ENCODE results near the gene CRACDL.

Gene CRACDL

DNA sequence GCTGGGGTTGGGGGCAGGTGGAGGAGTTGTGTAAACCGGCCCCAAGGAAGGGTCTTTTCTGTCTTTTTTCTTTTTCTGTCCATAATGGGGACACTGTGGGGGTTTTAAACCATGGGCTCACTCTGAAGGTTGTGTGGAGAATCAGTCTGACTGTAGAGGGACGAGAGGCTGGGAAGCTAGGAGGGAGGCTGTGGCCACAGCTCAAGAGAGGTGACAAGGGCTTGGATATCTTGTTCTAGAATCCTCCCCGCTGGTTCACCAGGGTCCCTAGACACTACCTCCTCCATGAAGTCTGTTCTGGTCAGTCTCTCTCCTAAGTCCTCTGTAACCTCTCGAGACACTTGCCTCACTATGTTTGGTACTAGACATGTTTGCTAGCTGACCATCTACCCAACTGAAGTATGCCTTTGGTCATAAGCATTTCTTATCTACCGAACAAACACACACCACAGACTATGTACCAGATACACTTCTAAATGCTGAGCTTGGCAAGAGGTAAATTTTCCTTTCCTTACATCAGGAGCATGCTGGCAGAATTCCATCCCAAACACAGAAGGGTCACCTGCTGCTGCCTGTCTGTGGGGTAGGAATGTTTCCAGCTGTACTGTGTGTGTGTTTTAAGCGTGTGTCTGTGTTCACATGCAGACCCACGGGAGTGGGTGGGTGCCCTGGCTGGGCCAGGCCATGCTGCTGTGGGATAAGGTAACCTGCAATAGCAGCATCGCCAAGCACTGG is 135.5 kb downstream of the CRACDL start:
- DNase-seq = no peak

DNA sequence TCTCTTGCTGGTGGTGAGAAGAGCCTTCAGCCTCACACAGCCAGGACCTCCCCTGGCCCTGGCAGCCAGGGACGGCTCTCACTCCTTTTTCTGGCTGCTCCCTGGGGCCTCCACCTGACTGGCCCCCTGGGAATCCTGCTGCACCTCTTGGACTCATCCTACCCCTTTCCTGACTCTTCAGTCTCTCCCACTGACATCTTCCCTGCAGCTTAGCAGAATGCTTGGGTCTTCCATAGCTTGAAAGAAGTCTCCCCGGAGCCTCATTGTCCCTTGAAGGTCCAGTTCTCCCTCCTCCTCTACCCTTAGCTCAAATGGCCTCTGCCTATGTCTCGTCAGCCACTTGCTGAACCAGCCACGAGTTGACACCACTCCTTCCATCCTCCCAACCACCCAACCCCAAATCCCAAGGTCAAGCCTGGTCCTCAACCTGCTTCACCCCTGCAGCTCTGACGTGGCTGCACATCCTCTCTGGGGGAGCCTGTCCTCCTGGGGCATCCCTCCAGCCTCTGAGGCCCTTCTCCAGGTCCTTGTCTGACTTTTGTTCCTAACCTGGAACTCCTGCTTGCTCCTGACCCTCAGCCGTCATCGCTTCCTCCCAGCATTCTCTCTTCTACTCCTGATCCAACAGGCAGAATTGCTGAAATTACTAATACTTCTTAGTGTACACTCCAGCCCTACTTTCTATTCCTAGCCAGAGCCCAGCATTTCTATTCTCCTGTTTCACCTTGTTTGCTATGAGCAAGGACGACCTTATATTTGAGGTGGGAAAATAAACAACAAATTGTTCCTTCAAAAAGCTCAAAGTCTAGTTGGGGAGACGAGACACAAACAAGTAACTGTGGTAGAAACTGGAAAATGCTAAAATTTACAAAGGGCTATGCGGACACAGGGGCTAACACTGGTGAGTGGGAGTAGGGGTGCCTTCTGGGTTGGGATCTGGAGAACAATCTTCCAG is 136.4 kb downstream of the CRACDL start:
- DNase-seq = no peak

GRCh38 chr2:98796775-98797544 is 139.1 kb downstream of the CRACDL start:
- DNase-seq = no peak

- no peak for DNase-seq
Observed at GRCh38 chr2:98795891-98796676, 139.9 kb downstream of the CRACDL start.

DNA sequence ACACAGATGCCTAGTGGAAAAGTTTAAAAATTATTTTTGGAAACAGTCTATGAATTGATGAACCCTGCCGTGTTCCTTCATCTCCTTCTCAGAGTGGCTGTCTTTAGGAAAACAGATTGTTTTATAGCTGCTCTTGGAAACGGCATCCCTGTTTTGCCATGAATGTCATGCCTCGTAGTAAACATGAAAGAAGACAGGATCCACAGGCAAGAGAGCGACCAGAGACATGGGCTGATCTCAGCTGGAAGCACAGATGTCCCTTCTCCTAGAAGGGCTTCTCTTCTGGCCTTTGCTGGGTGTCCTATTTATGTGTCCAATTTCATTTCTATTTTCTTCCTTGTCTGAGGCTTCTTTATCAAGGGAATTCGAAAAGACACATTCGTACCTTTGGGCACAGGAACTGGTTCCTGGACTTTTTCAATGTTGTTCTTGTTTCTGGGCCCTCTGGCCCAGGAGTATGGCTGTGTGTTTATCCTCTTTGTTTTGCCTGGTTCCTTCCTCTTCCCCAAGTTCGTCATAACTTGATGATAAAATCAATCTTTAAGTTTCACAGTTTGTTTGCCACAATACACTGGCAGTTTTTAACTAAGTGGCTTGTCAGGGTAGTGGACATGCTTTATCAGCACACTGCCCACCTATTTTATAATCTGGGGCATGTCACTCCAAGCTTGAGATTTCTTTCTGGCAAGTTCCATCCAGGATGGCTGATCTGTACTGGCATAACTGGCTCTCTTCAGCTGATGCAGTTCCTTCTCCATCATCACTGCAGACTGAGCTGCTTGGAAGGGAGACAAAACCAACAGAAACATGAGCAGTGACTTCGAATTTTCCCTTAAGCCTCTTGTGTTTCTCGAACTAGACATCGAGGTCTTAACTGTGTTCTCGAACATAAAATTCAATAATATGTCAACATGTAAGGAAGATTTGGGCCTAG is 141.9 kb downstream of the CRACDL start:
- DNase-seq = no peak

- DNase-seq = no peak
Observed at GRCh38 chr2:98793275-98793674, 142.8 kb downstream of the CRACDL start.

- DNase-seq = no peak
Observed at GRCh38 chr2:98790221-98790620, 145.8 kb downstream of the CRACDL start.

GRCh38 chr2:98787700-98788099 is 148.3 kb downstream of the CRACDL start:
- no peak for DNase-seq

- DNase-seq = no peak
Observed at GRCh38 chr2:98786179-98786578, 149.8 kb downstream of the CRACDL start.

GRCh38 chr2:98782570-98782969 is 153.5 kb downstream of the CRACDL start:
- DNase-seq = no peak

GRCh38 chr2:98781822-98782221 is 154.2 kb downstream of the CRACDL start:
- no peak for DNase-seq

- no peak for DNase-seq
Observed at GRCh38 chr2:98778741-98779483, 157.1 kb downstream of the CRACDL start.

- no peak for DNase-seq
Observed at GRCh38 chr2:98778151-98778550, 157.9 kb downstream of the CRACDL start.

DNA sequence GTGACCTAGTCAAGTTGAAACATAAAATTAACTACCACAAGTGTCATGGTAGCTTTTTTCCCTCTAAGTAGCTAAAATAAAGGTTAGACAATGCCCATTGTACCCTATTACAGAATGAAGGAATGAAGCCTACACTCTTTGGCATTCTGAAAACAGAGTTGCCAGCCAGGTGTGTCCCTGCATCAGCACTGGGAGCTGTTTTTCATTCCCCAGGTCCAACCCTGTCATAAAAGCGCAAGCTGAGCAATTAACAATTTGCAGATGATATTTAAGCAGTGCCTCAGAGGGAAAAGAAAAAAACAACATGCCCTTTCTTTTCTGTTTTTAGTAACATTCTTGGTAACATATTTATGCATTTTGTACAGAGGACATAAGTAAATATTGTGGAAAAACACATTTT is 158.3 kb downstream of the CRACDL start:
- DNase-seq = no peak

DNA sequence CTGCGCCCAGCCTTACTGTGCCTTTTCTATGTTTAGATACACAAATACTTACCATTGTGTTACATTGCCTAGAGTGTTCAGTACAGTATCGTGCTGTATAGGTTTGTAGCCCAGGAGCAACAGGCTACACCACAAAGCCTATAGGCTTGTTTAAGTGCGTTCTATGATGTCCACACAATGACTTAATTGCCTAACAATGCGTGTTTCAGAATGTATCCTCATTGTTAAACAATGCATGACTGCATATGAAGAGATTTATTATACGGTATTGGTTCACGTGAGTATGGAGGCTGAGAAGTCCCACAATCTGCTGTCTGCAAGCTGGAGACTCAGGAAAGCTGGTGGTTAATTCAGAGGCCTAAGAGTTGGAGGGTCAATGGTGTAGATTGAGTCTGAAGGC is 158.9 kb downstream of the CRACDL start:
- no peak for DNase-seq

DNA sequence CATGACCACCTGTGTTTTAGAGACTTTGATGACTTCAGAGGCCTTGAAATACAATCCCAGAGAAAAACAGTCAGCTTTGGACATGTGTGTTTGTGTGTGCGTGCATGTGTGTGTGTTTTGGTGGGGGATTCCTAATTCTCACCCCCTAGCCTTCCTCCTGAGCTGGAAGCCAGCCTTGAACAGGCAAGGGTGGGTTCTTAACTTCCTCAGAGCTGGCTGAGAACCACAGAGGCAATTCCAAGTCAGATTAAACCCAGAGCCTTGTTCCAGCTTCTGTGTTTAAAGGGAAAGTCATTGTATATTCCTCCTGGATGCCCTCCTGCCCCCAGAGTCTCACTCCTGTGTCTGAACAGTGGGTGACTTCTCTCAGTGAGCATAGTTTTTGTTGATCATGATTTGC is 159.9 kb downstream of the CRACDL start:
- DNase-seq = no peak

GRCh38 chr2:98775146-98775986 is 160.7 kb downstream of the CRACDL start:
- DNase-seq = peak; percentile 77

GRCh38 chr2:98773907-98774306 is 162.1 kb downstream of the CRACDL start:
- DNase-seq = no peak

- DNase-seq = no peak
Observed at GRCh38 chr2:98773169-98773568, 162.9 kb downstream of the CRACDL start.

DNA sequence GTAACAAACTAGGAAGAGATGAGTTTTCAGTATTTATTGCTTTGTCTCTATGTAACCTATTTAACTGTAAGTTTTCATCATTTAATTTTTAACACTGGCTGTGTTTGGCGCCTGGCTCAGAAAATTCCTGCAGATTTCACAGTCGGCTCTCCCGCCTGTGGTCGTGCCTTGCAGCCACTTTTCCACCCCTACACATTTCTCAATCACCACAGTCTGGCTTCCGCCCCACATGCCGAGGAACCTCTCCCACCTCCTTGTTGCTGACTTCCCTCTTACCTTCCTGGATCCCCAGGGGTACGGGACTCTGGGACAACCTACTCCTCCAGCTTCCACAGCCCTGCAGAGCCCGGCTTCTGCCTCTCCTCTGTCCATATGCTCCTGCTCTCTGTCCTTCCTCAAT is 163.5 kb downstream of the CRACDL start:
- no peak for DNase-seq

All from NCI-H2081 treated with DMSO at 0.1 percent for 48 hours (cell line).